Upper lobe of left lung (tissue), 4 donors: Measurements from ENCODE around the gene KASH5.

ENCODE experiments used
- CTCF ChIP-seq, 6 experiments: fragments of 450-650 bp in 4 of 6; fragments of 200-600 bp in 2 of 6; sonication (generic) in 2 of 6; IDR thresholded peaks; one replicate each; pipeline ENCODE4 v1.5.1; 2016 to 2019; ENCODE audit warnings: antibody characterized with exemption in 6 of 6
- EP300 ChIP-seq, 4 donors: sonication (generic); formaldehyde crosslinking; IDR thresholded peaks; one replicate each; pipeline ENCODE4 v1.5.1; 2017; ENCODE audit warnings: antibody characterized with exemption in 4 of 4, control low read depth in 2 of 4
- POLR2A ChIP-seq, 4 donors: fragments of 450-650 bp; IDR thresholded peaks; one replicate each; pipeline ENCODE4 v1.5.1; 2016 to 2017; ENCODE audit warnings: antibody characterized with exemption in 4 of 4, mild to moderate bottlenecking in 2 of 4

GRCh38 chr19:49368711-49369358, 19.2 kb upstream of the KASH5 start:
- TF ChIP-seq EP300 (IDR thresholded peaks at IDR 0.05) (no peak), CTCF (IDR thresholded peaks at IDR 0.05) (no peak), POLR2A (IDR thresholded peaks at IDR 0.05) (no peak)
